ENCODE data around the gene KRIT1. TPM values are rescaled to one million over a fixed set of nuclear protein-coding genes. Genes with fewer than 3 reads are reported as not detected.

The KRIT1 gene
- total and polyA plus RNA-seq, 5 donors: 19.0 to 38.2 (median 35.3) TPM

DNA sequence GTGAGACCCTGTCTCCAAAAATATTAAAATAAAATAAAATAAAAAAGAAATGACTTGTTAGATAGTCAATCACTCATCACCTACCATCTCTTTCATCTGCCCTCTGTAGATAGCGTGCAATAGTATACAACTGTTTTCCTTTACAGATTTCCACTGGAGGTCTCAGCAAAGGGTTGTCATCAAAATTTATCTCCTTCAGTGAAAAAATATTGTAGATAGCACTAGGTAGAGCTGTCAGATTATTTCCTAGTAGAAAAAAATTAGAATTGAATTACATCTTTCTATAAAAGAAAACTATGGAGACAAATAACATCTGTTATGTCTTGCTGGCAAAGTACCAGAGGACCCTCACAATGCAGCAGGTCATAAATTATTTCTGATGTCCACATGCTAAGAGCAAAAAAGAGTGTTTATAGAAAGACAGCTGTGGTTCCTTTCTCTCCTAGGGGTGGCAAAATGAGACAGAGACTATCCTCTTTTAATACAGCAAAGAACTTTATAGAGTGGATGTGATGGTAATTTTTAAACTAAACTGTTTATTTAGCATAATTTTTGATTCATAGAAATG, 95.2 kb downstream of the KRIT1 start:
- DNase-seq: no peak
- ATAC-seq: no peak
- Histone ChIP-seq H3K27me3 (ENCODE audit: control insufficient read depth, insufficient read depth) (no peaks in the 10 kb centered on the region), H3K9me3 (ENCODE audit: control insufficient read depth, low read length) (no peaks in the 10 kb centered on the region), H3K27ac (ENCODE audit: low read length) (no peak overlapping the region), H3K4me1 (ENCODE audit: control insufficient read depth, insufficient read depth, low read length) (no peaks in the 10 kb centered on the region), H3K4me3 (ENCODE audit: low read length) (no peak overlapping the region)
- 79% methylated on average over 1 of the region's 1 CpG for WGBS
- intact Hi-C loops (cut with DNase I): no loop called here

DNA sequence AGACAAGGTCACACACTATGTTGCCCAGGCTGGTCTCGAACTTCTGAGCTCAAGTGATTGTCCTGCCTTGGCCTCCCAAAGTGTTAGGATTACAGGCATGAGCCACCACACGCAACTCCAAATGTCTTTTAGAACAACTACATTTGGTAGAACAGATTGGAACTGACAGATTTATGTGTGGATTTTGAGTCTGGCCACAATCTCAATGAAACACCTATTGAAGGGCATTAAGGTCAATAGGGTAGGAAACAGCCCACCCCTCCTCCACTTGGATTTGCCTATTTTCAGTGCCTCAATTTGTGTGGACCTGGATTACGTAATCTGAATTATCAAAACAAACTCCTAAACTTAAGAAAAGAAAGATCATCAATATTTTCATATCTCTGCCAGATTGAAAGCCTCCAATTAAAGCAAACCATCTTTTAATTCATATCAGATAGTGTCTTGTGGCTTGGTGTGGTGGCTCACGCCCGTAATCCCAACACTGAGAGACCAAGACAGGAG, 95.9 kb downstream of the KRIT1 start:
- 94% methylated on average over 5 of the region's 5 CpGs for WGBS
- Histone ChIP-seq H3K27ac (ENCODE audit: low read length) (no peak overlapping the region), H3K9me3 (ENCODE audit: control insufficient read depth, low read length) (no peaks in the 10 kb centered on the region), H3K4me3 (ENCODE audit: low read length) (no peak overlapping the region), H3K4me1 (ENCODE audit: control insufficient read depth, insufficient read depth, low read length) (no peaks in the 10 kb centered on the region), H3K27me3 (ENCODE audit: control insufficient read depth, insufficient read depth) (no peaks in the 10 kb centered on the region)
- intact Hi-C loops (cut with DNase I): no loop called here
- no peak for ATAC-seq
- no peak for DNase-seq

Small RNA genes lying within 50 kb of the gene (microRNA-seq; reads per million reads assigned to microRNA genes)
- 0 reads per million in 2 donors for gene MIR1285-1

Other genes starting within 250 kb of the KRIT1 start
- gene CYP51A1, start 111.4 kb downstream of the KRIT1 start, total RNA-seq: 10 to 100 TPM; 29.0 to 65.9 (median 35.3) TPM
- gene CYP51A1, start 111.4 kb downstream of the KRIT1 start, polyA plus RNA-seq: 17.6 TPM
- gene LRRD1, start 66.8 kb downstream of the KRIT1 start, total RNA-seq: under 1 TPM in 3 of 4 donors, not detected in 1; 0.17 to 0.57 (median 0.25) TPM
- gene LRRD1, start 66.8 kb downstream of the KRIT1 start, polyA plus RNA-seq: not detected
- gene ANKIB1, start 60 bp upstream of the KRIT1 start, total RNA-seq: 10 to 100 TPM; 49.3 to 55.3 (median 52.4) TPM
- 8.1 TPM for gene ANKIB1, start 60 bp upstream of the KRIT1 start, polyA plus RNA-seq
- gene GATAD1, start 201.6 kb upstream of the KRIT1 start, total RNA-seq: 10 to 100 TPM; 18.0 to 21.5 (median 18.2) TPM
- gene GATAD1, start 201.6 kb upstream of the KRIT1 start, polyA plus RNA-seq: 15.5 TPM
- not detected for gene ERVW-1, start 232.0 kb upstream of the KRIT1 start, total RNA-seq
- 0.07 TPM for gene ERVW-1, start 232.0 kb upstream of the KRIT1 start, polyA plus RNA-seq